ENCODE data around the gene DLG5.

GRCh38 chr10:77898323-77899079 lies 28.1 kb downstream of the DLG5 start:
- no peak for TF ChIP-seq POLR2A (IDR thresholded peaks at IDR 0.05)
- no peak for TF ChIP-seq CTCF (IDR thresholded peaks at IDR 0.05)

Data from Peyer's patch (tissue), 4 donors.